Measurements from ENCODE around the gene ACTR5.
A peak's percentile ranks its signal among the peaks of the same experiment; 100 is the strongest.

Gene ACTR5

GRCh38 chr20:38728911-38729642, 19.2 kb upstream of the ACTR5 start:
- no peak overlapping the region for H3K4me3 ChIP-seq (ENCODE audit: low read depth, low read length)
- no peak for TF ChIP-seq CTCF (IDR thresholded peaks at IDR 0.05; ENCODE audit: borderline replicate concordance, insufficient read depth, low read depth, low read length)

- no peak overlapping the region for H3K4me3 ChIP-seq (ENCODE audit: low read depth, low read length)
- TF ChIP-seq CTCF (IDR thresholded peaks at IDR 0.05; ENCODE audit: borderline replicate concordance, insufficient read depth, low read depth, low read length) = no peak
Measured at GRCh38 chr20:38729767-38730166, 18.5 kb upstream of the ACTR5 start.

GRCh38 chr20:38730167-38730988, 17.9 kb upstream of the ACTR5 start:
- no peak for TF ChIP-seq CTCF (IDR thresholded peaks at IDR 0.05; ENCODE audit: borderline replicate concordance, insufficient read depth, low read depth, low read length)
- H3K4me3 ChIP-seq (ENCODE audit: low read depth, low read length) = no peak overlapping the region

- TF ChIP-seq CTCF (IDR thresholded peaks at IDR 0.05; ENCODE audit: borderline replicate concordance, insufficient read depth, low read depth, low read length) = peak; percentile 99
- peak overlapping the region; percentile 8 for H3K4me3 ChIP-seq (ENCODE audit: low read depth, low read length)
Measured at GRCh38 chr20:38730989-38731737, 17.1 kb upstream of the ACTR5 start.

- H3K4me3 ChIP-seq (ENCODE audit: low read depth, low read length) = no peak overlapping the region
- TF ChIP-seq CTCF (IDR thresholded peaks at IDR 0.05; ENCODE audit: borderline replicate concordance, insufficient read depth, low read depth, low read length) = no peak
Measured at GRCh38 chr20:38731738-38732113, 16.5 kb upstream of the ACTR5 start.

- no peak overlapping the region for H3K4me3 ChIP-seq (ENCODE audit: low read depth, low read length)
- no peak for TF ChIP-seq CTCF (IDR thresholded peaks at IDR 0.05; ENCODE audit: borderline replicate concordance, insufficient read depth, low read depth, low read length)
Measured at GRCh38 chr20:38732981-38733380, 15.3 kb upstream of the ACTR5 start.

Measured in GM12875 (cell line).